DOHH2 (cell line): ENCODE data around the gene DENND1A.

Source experiments
- H3F3A ChIP-seq: fragments of 200-600 bp; sonication (generic), shearing (Covaris generic); 2 replicates; pipeline ENCODE4 v1.6.0; 2016; ENCODE audit warnings: antibody characterized with exemption, mild to moderate bottlenecking; ENCODE audit not compliant: control insufficient read depth, insufficient read depth
- H3K27ac ChIP-seq: fragments of 200-600 bp; sonication (generic); 2 replicates; pipeline ENCODE4 v1.5.1; 2014; ENCODE audit warnings: low read depth, mild to moderate bottlenecking, low read length, moderate library complexity
- H3K27me3 ChIP-seq: fragments of 200-600 bp; sonication (generic); 2 replicates; pipeline ENCODE4 v1.6.1; 2014; ENCODE audit warnings: mild to moderate bottlenecking, low read length, mixed read lengths; ENCODE audit not compliant: control insufficient read depth
- H3K36me3 ChIP-seq: fragments of 200-600 bp; sonication (generic); 2 replicates; pipeline ENCODE4 v1.6.1; 2014; ENCODE audit warnings: mild to moderate bottlenecking, low read length, moderate library complexity, mixed read lengths; ENCODE audit not compliant: control insufficient read depth
- H3K4me1 ChIP-seq: fragments of 200-600 bp; sonication (generic); 2 replicates; pipeline ENCODE4 v1.6.1; 2014; ENCODE audit warnings: mild to moderate bottlenecking, low read length, mixed read lengths; ENCODE audit not compliant: control insufficient read depth
- H3K4me2 ChIP-seq: fragments of 200-600 bp; sonication (generic); 2 replicates; pipeline ENCODE4 v1.6.0; 2014; ENCODE audit warnings: mild to moderate bottlenecking, low read length, moderate library complexity
- H3K4me3 ChIP-seq: fragments of 200-600 bp; sonication (generic); 2 replicates; pipeline ENCODE4 v1.5.1; 2014; ENCODE audit warnings: mild to moderate bottlenecking, low read length, mixed read lengths
- H3K79me2 ChIP-seq: fragments of 200-600 bp; sonication (generic); 2 replicates; pipeline ENCODE4 v1.6.1; 2014; ENCODE audit warnings: mild to moderate bottlenecking, low read length, mixed read lengths; ENCODE audit not compliant: control insufficient read depth
- H3K9me2 ChIP-seq: fragments of 200-600 bp; sonication (generic); replicated peaks from 2 replicates; pipeline ENCODE4 v1.6.1; 2014; ENCODE audit warnings: mild to moderate bottlenecking, low read length, mixed read lengths; ENCODE audit not compliant: control insufficient read depth
- H3K9me3 ChIP-seq: fragments of 200-600 bp; sonication (generic); 2 replicates; pipeline ENCODE4 v1.6.1; 2014; ENCODE audit warnings: antibody characterized with exemption, low read length, mixed read lengths; ENCODE audit not compliant: control insufficient read depth, insufficient read depth
- H4K20me1 ChIP-seq: fragments of 200-600 bp; sonication (generic); 2 replicates; pipeline ENCODE4 v1.6.0; 2014; ENCODE audit warnings: low read depth, mild to moderate bottlenecking, antibody characterized with exemption, low read length, moderate library complexity; ENCODE audit not compliant: control insufficient read depth, insufficient read depth
- CTCF ChIP-seq: fragments of 200-600 bp; sonication (generic); IDR thresholded peaks from one replicate; pipeline ENCODE4 v1.5.1; 2014; ENCODE audit warnings: antibody characterized with exemption, mild to moderate bottlenecking, low read depth, low read length; ENCODE audit not compliant: poor library complexity, severe bottlenecking
- EZH2phosphoT487 ChIP-seq: fragments of 200-600 bp; sonication (generic); IDR thresholded peaks from 2 replicates; pipeline ENCODE4 v1.6.1; 2017; ENCODE audit warnings: borderline replicate concordance, mild to moderate bottlenecking, antibody characterized with exemption, low read length, moderate library complexity, mixed read lengths

DENND1A gene

DNA sequence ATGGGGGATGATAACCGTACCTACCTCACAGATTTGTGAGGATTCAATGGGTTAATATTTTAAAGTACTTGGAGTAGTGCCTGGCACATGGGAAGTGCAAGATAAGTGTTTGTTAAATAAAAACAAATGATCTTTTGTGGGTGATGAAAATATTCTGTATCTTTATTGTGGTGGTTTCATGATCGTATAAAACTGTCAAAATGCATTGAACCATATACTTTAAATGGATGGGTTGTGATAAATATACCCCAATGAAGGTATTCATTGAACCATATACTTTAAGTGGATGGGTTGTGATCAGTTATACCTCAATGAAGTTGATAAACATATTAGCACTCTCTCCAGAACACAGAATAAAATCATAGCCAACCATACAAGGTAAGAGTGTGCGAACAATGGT, 339.4 kb downstream of the DENND1A start:
- no peak overlapping the region for H3K27ac ChIP-seq
- no peaks in the 10 kb centered on the region for H3F3A ChIP-seq
- H3K79me2 ChIP-seq: no peaks in the 10 kb centered on the region
- no peak overlapping the region for H3K4me2 ChIP-seq
- H3K36me3 ChIP-seq: no peaks in the 10 kb centered on the region
- H3K27me3 ChIP-seq: no peaks in the 10 kb centered on the region
- no peaks in the 10 kb centered on the region; the same call in 1 of the 2 replicates for H3K9me3 ChIP-seq
- TF ChIP-seq CTCF (no peak), EZH2phosphoT487 (no peak)
- H3K4me1 ChIP-seq: no peaks in the 10 kb centered on the region
- no peak overlapping the region for H3K4me3 ChIP-seq
- H3K9me2 ChIP-seq: no peaks in the 10 kb centered on the region
- H4K20me1 ChIP-seq: no peaks in the 10 kb centered on the region

DNA sequence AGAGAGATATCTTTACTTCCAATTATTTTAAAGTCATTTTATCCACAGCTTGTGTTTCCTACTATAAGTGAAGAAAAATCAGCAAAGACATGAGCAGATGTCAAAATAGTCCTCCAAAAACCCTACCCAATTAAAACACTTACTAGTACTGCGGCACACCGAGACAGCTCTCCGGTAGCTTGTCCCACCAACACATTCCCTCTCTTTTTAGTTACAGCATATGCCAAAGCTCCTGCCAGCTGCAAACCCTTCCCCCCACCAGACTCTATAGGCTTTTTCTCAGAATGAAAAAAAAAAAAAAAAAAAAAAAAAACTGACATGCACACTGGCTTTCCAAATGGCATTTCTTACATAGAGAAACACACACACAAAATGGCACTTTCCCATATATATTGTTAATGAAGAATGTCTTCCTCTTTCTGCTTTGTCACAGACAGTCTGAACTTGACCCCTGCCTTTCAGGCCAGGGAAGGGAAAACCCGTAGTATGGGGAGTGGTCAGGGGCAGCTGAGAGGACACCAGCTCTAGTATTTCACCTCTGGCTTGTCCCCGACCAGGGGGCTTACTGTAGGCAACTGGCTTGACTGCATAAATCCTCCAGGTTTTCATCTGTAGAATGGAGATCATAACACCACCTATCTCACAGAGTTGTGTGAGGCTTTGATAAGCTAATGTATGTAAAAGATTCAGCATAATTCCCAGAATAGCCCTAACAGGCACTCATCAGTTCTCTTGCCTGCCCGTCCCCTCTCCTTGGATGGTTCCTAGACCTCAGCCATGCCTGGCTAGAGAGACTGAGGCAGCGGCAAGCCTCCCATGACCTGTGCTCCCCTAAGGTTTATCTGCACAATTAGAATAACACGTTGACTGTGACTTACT, 340.3 kb downstream of the DENND1A start:
- TF ChIP-seq EZH2phosphoT487: no peak
- H3K36me3 ChIP-seq: no peaks in the 10 kb centered on the region
- H3K4me3 ChIP-seq: no peak overlapping the region
- no peaks in the 10 kb centered on the region for H3K4me1 ChIP-seq
- H3K9me3 ChIP-seq: no peaks in the 10 kb centered on the region; the same call in 1 of the 2 replicates
- no peaks in the 10 kb centered on the region for H3K9me2 ChIP-seq
- H4K20me1 ChIP-seq: no peaks in the 10 kb centered on the region
- no peaks in the 10 kb centered on the region for H3K79me2 ChIP-seq
- H3F3A ChIP-seq: no peaks in the 10 kb centered on the region
- no peak overlapping the region for H3K27ac ChIP-seq
- no peak overlapping the region for H3K4me2 ChIP-seq
- H3K27me3 ChIP-seq: no peaks in the 10 kb centered on the region

- no peaks in the 10 kb centered on the region; the same call in 1 of the 2 replicates for H3K9me3 ChIP-seq
- no peaks in the 10 kb centered on the region for H3K27me3 ChIP-seq
- H3K9me2 ChIP-seq: no peaks in the 10 kb centered on the region
- H3F3A ChIP-seq: no peaks in the 10 kb centered on the region
- H3K4me1 ChIP-seq: no peaks in the 10 kb centered on the region
- no peaks in the 10 kb centered on the region for H3K79me2 ChIP-seq
- H4K20me1 ChIP-seq: no peaks in the 10 kb centered on the region
- H3K4me2 ChIP-seq: no peak overlapping the region
- no peak overlapping the region for H3K4me3 ChIP-seq
- TF ChIP-seq EZH2phosphoT487 (no peak), CTCF (no peak)
- no peaks in the 10 kb centered on the region for H3K36me3 ChIP-seq
- H3K27ac ChIP-seq: no peak overlapping the region
Observed at GRCh38 chr9:123586275-123586674, 343.7 kb downstream of the DENND1A start.
